Left lung (tissue), 14 donors: ENCODE data around the gene HTRA2. TPM values are rescaled to one million over a fixed set of nuclear protein-coding genes. Genes with fewer than 3 reads are reported as not detected.

ENCODE experiments used
- ATAC-seq: fragments of 200-7000 bp; cut with Tn5 transposase; one replicate; pipeline ENCODE4 v1.9.1; 2020; ENCODE audit warnings: moderate library complexity
- DNase-seq, 4 donors: peaks; one replicate each; pipeline ENCODE4 v3.0.0-alpha.2; 2013 to 2020
- H3K27ac ChIP-seq, 2 donors: fragments of 200-600 bp; sonication (generic) in 1 of 2; one replicate each; pipeline versions ENCODE4 v1.5.0 to v1.8.0; 2020 to 2021
- H3K27me3 ChIP-seq, 2 donors: fragments of 200-600 bp; sonication (generic) in 1 of 2; one replicate each; pipeline versions ENCODE4 v1.5.0 to v1.8.0; 2020 to 2021
- H3K36me3 ChIP-seq, 2 donors: fragments of 200-600 bp; sonication (generic) in 1 of 2; one replicate each; pipeline versions ENCODE4 v1.5.0 to v1.8.0; 2020 to 2021
- H3K4me1 ChIP-seq, 2 donors: fragments of 200-600 bp; one replicate each; pipeline ENCODE4 v1.8.0; 2021
- H3K4me3 ChIP-seq, 2 donors: fragments of 200-600 bp; sonication (generic) in 1 of 2; one replicate each; pipeline versions ENCODE4 v1.5.0 to v1.8.0; 2020 to 2021; ENCODE audit warnings: mild to moderate bottlenecking in 1 of 2
- H3K9me3 ChIP-seq, 2 donors: fragments of 200-600 bp; sonication (generic) in 1 of 2; one replicate each; pipeline versions ENCODE4 v1.5.0 to v1.8.0; 2020 to 2021
- intact Hi-C, 2 donors: fragments of 100-400 bp; cut with DNase I; formaldehyde crosslinking; loops; one replicate each; pipeline versions ENCODE4 v1.11.2 to v1.14.2; 2022
- long read RNA-seq, 12 donors: library from polyadenylated mRNA in 2 of 12; unstranded in 2 of 12; transcript quantifications; one replicate each; pipeline ENCODE4 v2.0.0 and lab custom pipeline, GENCODE V29; 2019 to 2026
- polyA plus RNA-seq, 6 donors: library from polyadenylated mRNA; unstranded; fragments of 120-200 nt; gene quantifications; one replicate each; pipeline ENCODE4 v1.2.1, GENCODE V29; 2013; ENCODE audit not compliant: insufficient read length in 6 of 6
- total RNA-seq, 2 donors: library from RNA; stranded (reverse); fragmentation: NEBNext Ultra II Directional; extraction: Animal tissue kit (Norgen Biotek cat#: 25700); gene quantifications; one replicate each; pipeline ENCODE4 v1.2.1, GENCODE V29; 2021
- TF ChIP-seq, protein P1 (sequence below), 2 donors: fragments of 200-600 bp; sonication (generic) in 1 of 2; IDR thresholded peaks; one replicate each; pipeline versions ENCODE4 v1.5.0 to v1.8.0; 2021; ENCODE audit warnings: antibody characterized with exemption in 2 of 2
- donor health status: DM: no; HTN: yes; CAD: no.
- donor health status: DM: no; HTN: no; CAD: no.

The HTRA2 gene
- total RNA-seq = 10 to 100 TPM; 29.4 to 36.6 TPM
- 10 to 100 TPM; 31.8 to 36.1 (median 33.9) TPM for polyA plus RNA-seq
- long read RNA-seq, donor 1, transcript HTRA2-201 (8 exons, 2,370 nt) = major isoform, 18 of 24 reads
- long read RNA-seq, donor 1, transcript HTRA2-205 (3 exons, 745 nt) = minor isoform, 6 of 24 reads
- long read RNA-seq, donor 1, partial matches to known transcripts = 0 of 24 reads
- long read RNA-seq, donor 1, other reads (novel, unspliced or antisense) = 0 of 24 reads
- long read RNA-seq, donor 2, transcript HTRA2-201 (8 exons, 2,370 nt) = major isoform, 6 of 8 reads
- long read RNA-seq, donor 2, partial matches to known transcripts = 0 of 8 reads
- long read RNA-seq, donor 2, other reads (novel, unspliced or antisense) = 0 of 8 reads
- long read RNA-seq, donor 3, transcript HTRA2-201 (8 exons, 2,370 nt) = major isoform, 8 of 24 reads
- long read RNA-seq, donor 3, partial matches to known transcripts = 16 of 24 reads
- long read RNA-seq, donor 3, other reads (novel, unspliced or antisense) = 0 of 24 reads
- long read RNA-seq, donor 4, partial matches to known transcripts = 5 of 9 reads
- long read RNA-seq, donor 4, other reads (novel, unspliced or antisense) = 1 of 9 reads
- long read RNA-seq, donor 5, transcript HTRA2-201 (8 exons, 2,370 nt) = major isoform, 10 of 106 reads
- long read RNA-seq, donor 5, partial matches to known transcripts = 59 of 106 reads
- long read RNA-seq, donor 5, other reads (novel, unspliced or antisense) = 32 of 106 reads
- long read RNA-seq, donor 6, transcript HTRA2-201 (8 exons, 2,370 nt) = major isoform, 13 of 14 reads
- long read RNA-seq, donor 6, partial matches to known transcripts = 0 of 14 reads
- long read RNA-seq, donor 6, other reads (novel, unspliced or antisense) = 0 of 14 reads
- long read RNA-seq, donor 7, transcript HTRA2-201 (8 exons, 2,370 nt) = major isoform, 12 of 12 reads
- long read RNA-seq, donor 7, partial matches to known transcripts = 0 of 12 reads
- long read RNA-seq, donor 7, other reads (novel, unspliced or antisense) = 0 of 12 reads
- long read RNA-seq, donor 8, transcript HTRA2-201 (8 exons, 2,370 nt) = major isoform, 12 of 27 reads
- long read RNA-seq, donor 8, partial matches to known transcripts = 11 of 27 reads
- long read RNA-seq, donor 8, other reads (novel, unspliced or antisense) = 0 of 27 reads
- long read RNA-seq, donor 9 = 0 reads
- long read RNA-seq, donor 10, partial matches to known transcripts = 8 of 13 reads
- long read RNA-seq, donor 10, other reads (novel, unspliced or antisense) = 1 of 13 reads
- long read RNA-seq, donor 11, transcript HTRA2-201 (8 exons, 2,370 nt) = major isoform, 14 of 196 reads
- long read RNA-seq, donor 11, partial matches to known transcripts = 178 of 196 reads
- long read RNA-seq, donor 11, other reads (novel, unspliced or antisense) = 0 of 196 reads
- long read RNA-seq, donor 12, transcript HTRA2-201 (8 exons, 2,370 nt) = major isoform, 17 of 172 reads
- long read RNA-seq, donor 12, partial matches to known transcripts = 121 of 172 reads
- long read RNA-seq, donor 12, other reads (novel, unspliced or antisense) = 31 of 172 reads

DNA sequence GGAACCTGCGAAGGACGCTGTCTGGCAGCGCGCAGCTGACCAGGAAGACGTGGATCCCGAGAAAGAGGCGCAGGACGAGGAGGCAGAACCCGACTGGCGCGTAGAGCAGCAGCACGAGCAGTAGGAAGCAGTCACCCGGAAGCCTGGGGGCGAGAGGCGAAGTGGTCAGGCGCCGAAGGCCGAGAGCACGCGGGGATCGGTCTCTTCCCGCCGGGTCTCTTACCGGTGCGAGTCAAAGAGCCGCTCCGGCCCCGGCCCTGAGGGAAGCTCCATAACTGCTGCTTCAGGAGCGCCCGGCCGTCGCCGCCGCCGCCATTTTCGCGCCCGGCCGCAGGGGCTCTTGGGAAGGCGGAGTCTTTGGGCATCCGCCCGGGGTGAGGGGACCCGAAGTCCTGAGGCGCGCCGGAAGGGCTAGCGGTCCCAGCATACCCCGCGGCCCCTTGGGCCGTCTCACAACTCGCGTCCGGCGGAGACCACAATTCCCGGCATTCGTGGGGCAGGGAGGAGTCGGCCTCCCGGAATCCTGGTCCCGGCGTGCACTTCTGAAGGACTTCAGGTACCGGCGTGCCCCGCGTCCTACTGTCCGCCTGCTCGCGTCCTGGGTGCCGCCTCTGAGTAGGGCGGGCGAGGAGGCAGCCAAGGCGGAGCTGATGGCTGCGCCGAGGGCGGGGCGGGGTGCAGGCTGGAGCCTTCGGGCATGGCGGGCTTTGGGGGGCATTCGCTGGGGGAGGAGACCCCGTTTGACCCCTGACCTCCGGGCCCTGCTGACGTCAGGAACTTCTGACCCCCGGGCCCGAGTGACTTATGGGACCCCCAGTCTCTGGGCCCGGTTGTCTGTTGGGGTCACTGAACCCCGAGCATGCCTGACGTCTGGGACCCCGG, at the start of gene HTRA2, which contains the start of gene AUP1:
Gene HTRA2 (plus strand): TSS at position 577 of the 882 bp plus-strand sequence. CDS start 74 bp downstream, at position 651.
Gene AUP1 (minus strand): TSS at position 350 of the 882 bp plus-strand sequence. CDS start 77 bp downstream, at position 273.
- Histone ChIP-seq H3K4me1 (peaks cover 11 to 30% of the 10 kb centered on the region in 2 donors), H3K4me3 (peak within 1 kb of the TSS; percentile 89 to 92), H3K27me3 (no peaks in the 10 kb centered on the region), H3K36me3 (peaks cover 0 to 47% of the 10 kb centered on the region in 2 donors), H3K27ac (peak within 1 kb of the TSS; percentile 83 to 94), H3K9me3 (no peaks in the 10 kb centered on the region)
- peak; percentile 97 to 99 (median 99) for DNase-seq
- peak; percentile 96 for ATAC-seq
- TF ChIP-seq, protein P1, sequence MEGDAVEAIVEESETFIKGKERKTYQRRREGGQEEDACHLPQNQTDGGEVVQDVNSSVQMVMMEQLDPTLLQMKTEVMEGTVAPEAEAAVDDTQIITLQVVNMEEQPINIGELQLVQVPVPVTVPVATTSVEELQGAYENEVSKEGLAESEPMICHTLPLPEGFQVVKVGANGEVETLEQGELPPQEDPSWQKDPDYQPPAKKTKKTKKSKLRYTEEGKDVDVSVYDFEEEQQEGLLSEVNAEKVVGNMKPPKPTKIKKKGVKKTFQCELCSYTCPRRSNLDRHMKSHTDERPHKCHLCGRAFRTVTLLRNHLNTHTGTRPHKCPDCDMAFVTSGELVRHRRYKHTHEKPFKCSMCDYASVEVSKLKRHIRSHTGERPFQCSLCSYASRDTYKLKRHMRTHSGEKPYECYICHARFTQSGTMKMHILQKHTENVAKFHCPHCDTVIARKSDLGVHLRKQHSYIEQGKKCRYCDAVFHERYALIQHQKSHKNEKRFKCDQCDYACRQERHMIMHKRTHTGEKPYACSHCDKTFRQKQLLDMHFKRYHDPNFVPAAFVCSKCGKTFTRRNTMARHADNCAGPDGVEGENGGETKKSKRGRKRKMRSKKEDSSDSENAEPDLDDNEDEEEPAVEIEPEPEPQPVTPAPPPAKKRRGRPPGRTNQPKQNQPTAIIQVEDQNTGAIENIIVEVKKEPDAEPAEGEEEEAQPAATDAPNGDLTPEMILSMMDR (IDR thresholded peaks at IDR 0.05) = peak in 1 of 2 donors; percentile 26
- intact Hi-C loops = no loop called here

DNA sequence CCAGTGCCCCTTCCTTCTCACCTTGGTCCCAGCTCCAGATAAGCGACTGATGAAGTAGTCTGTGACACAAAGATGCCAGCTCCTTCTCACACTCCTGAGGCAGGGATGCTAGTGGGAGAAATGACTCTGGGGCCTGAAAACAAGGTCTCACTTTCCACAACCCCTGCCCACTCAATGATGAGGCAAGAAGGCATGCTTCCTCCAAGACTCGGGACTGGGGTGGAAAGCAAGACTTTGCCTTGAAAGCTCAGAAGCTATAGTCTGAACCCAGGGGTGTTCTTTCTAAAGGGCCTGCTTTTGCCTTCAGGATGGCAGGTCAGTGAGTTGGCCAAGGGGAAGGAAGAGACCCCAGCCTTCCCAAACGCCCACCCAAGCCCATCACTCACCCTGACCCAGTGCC, 48.3 kb upstream of the HTRA2 start:
- Histone ChIP-seq H3K4me3 (peak overlapping the region; percentile 84 to 96), H3K27ac (no peak overlapping the region), H3K4me1 (peaks cover 26 to 55% of the 10 kb centered on the region in 2 donors), H3K27me3 (no peaks in the 10 kb centered on the region), H3K9me3 (no peaks in the 10 kb centered on the region), H3K36me3 (peaks cover 0 to 22% of the 10 kb centered on the region in 2 donors)
- TF ChIP-seq, protein P1 (IDR thresholded peaks at IDR 0.05) = no peak
- intact Hi-C loops = loop anchor here in 1 of 2 donors (5.0 kb wide), 1 partner anchor 106 kb away; no protein-coding TSS in a partner anchor
- DNase-seq (no peak), ATAC-seq (no peak)

DNA sequence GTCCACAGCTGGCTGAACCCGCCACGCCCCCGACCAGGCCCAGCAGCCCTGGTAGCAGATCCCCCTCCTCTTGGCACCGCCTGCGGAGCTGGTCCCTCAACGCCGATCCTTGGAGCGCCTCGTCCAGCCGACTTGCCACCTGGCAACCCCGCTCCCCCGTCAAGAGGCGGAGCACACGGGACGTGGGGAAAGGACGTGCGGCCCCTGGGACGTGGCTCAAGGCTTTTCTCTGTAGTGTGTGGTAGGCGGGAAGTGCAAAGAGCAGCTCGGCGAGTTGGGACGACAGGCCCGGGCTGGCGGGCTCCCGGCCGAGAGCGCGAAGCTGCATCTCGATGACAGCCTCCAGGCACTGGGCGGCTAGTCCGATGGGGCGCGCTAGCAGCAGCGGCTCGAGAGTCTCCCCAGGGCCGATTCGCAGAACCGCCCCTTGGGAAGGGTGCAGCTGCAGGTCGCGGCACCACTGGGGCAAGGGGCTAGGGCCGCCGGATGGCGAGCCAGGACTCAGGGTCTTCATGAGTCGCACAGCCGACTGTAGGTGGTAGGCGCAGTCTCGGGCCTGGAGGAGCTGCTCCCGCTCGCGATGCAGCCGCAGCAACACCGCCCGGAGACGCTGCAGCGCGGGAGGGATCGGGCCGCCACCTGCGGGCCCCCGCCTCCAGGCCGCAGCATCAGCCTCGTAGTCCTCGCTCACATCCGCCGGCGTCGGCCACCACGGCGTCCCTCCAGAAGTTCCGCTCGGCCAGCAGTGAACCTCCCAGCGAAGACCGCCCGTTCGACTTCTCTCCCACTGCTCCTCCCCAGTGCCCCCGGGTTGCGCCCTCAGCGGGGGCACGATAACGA, 47.6 kb upstream of the HTRA2 start:
- intact Hi-C loops = loop anchor here in 1 of 2 donors (5.0 kb wide), 1 partner anchor 105 kb away; no protein-coding TSS in a partner anchor
- TF ChIP-seq, protein P1 (IDR thresholded peaks at IDR 0.05) = no peak
- Histone ChIP-seq H3K9me3 (no peaks in the 10 kb centered on the region), H3K4me3 (peak overlapping the region; percentile 84 to 96), H3K4me1 (peaks cover 19 to 48% of the 10 kb centered on the region in 2 donors), H3K27ac (peak overlapping the region; percentile 89 to 94), H3K36me3 (peaks cover 0 to 30% of the 10 kb centered on the region in 2 donors), H3K27me3 (no peaks in the 10 kb centered on the region)
- ATAC-seq (peak; percentile 57), DNase-seq (peak in 2 of 4 donors; percentile 70 to 90)
